Activated CD8-positive, alpha-beta T cell treated with anti-CD3 and anti-CD28 coated beads, Interleukin-2, amount 10 ng/mL, durations not matched to agents 7 days and 5 days (primary cell): ENCODE data around the gene YBX1. TPM values are rescaled to one million over a fixed set of nuclear protein-coding genes. Genes with fewer than 3 reads are reported as not detected.
"Not testable (repeated sequence)": the region's sequence is repeated elsewhere in the genome, so short reads cannot be mapped to it uniquely, and the experiment has no call there.

Experiments used
- ATAC-seq: fragments of 150-1000 bp; cut with Tn5 transposase; one replicate; pipeline ENCODE4 v1.10.0; 2021; ENCODE audit warnings: moderate library complexity
- CTCF ChIA-PET: fragments of 350-600 bp; sonication (Branson Sonifier 250); formaldehyde crosslinking; loops from one replicate; lab custom pipeline; 2021; ENCODE audit warnings: antibody characterized with exemption; lab: Charles Lee
- POLR2A ChIA-PET: fragments of 350-600 bp; sonication (Branson Sonifier 250); formaldehyde crosslinking; loops from one replicate; lab custom pipeline; 2021; ENCODE audit warnings: antibody characterized with exemption; lab: Charles Lee
- DNase-seq: peaks from one replicate; pipeline ENCODE4 v3.0.0-alpha.2; 2020
- H3K27ac Mint-ChIP-seq: one replicate; pipeline ENCODE4 v1.8.0; 2021; ENCODE audit warnings: mild to moderate bottlenecking, mixed read lengths
- H3K27me3 Mint-ChIP-seq: one replicate; pipeline ENCODE4 v1.8.0; 2021; ENCODE audit warnings: low read depth, mixed read lengths
- H3K36me3 Mint-ChIP-seq: one replicate; pipeline ENCODE4 v1.8.0; 2021; ENCODE audit warnings: low read depth, mixed read lengths
- H3K4me1 Mint-ChIP-seq: one replicate; pipeline ENCODE4 v1.8.0; 2021; ENCODE audit warnings: low read depth, mixed read lengths
- H3K4me3 Mint-ChIP-seq: one replicate; pipeline ENCODE4 v1.8.0; 2021; ENCODE audit warnings: mild to moderate bottlenecking, mixed read lengths
- H3K9me3 Mint-ChIP-seq: one replicate; pipeline ENCODE4 v1.8.0; 2022; ENCODE audit warnings: mixed read lengths; ENCODE audit not compliant: insufficient read depth
- total RNA-seq, 2 experiments: library from RNA; stranded (reverse); gene quantifications; one replicate each; pipeline ENCODE4 v1.2.3, GENCODE V29; 2021

The YBX1 gene
- total RNA-seq, 2 experiments from 2014 or later, result 733 to 791 TPM

GRCh38 chr1:42720868-42721267 is 38.6 kb downstream of the YBX1 start:
- H3K4me1 Mint-ChIP-seq, result no peaks in the 10 kb centered on the region
- no peaks in the 10 kb centered on the region for H3K27me3 Mint-ChIP-seq
- POLR2A ChIA-PET, result no interaction called here
- ATAC-seq (no peak), DNase-seq (no peak)
- H3K36me3 Mint-ChIP-seq, result peaks cover 23% of the 10 kb centered on the region
- CTCF ChIA-PET, result interaction anchor here (0.6 kb wide), 1 partner anchor 1945 kb away, joined by 3 read pairs; no protein-coding TSS in a partner anchor
- no peak overlapping the region for H3K27ac Mint-ChIP-seq
- H3K4me3 Mint-ChIP-seq, result no peak overlapping the region
- H3K9me3 Mint-ChIP-seq, result no peaks in the 10 kb centered on the region

GRCh38 chr1:42721926-42722325 is 39.7 kb downstream of the YBX1 start:
- Mint-ChIP-seq H3K4me1 (no peaks in the 10 kb centered on the region), H3K36me3 (peaks cover 17% of the 10 kb centered on the region), H3K9me3 (no peaks in the 10 kb centered on the region), H3K27ac (no peak overlapping the region), H3K27me3 (no peaks in the 10 kb centered on the region), H3K4me3 (no peak overlapping the region)
- CTCF ChIA-PET, result interaction anchor here (0.7 kb wide), 1 partner anchor 1716 kb away, joined by 3 read pairs; no protein-coding TSS in a partner anchor
- DNase-seq, result no peak
- no peak for ATAC-seq
- POLR2A ChIA-PET, result interaction anchor here (0.6 kb wide), 1 partner anchor 1149 kb away, joined by 3 read pairs; no protein-coding TSS in a partner anchor

GRCh38 chr1:42722403-42722802 is 40.2 kb downstream of the YBX1 start:
- not testable (repeated sequence) for DNase-seq, H3K4me3 Mint-ChIP-seq, H3K9me3 Mint-ChIP-seq, ATAC-seq, H3K27me3 Mint-ChIP-seq, H3K27ac Mint-ChIP-seq, H3K4me1 Mint-ChIP-seq
- H3K36me3 Mint-ChIP-seq, result peaks cover 13% of the 10 kb centered on the region
- ChIA-PET POLR2A (interaction anchor here (0.6 kb wide), 2 partner anchors 39 to 1148 kb away, joined by 3 read pairs; no protein-coding TSS in a partner anchor), CTCF (interaction anchor here (1.0 kb wide), 1 partner anchor 44 kb away, joined by 3 read pairs; the partner anchor contains the start of gene P3H1)

- H3K27ac Mint-ChIP-seq, result no peak overlapping the region
- no peaks in the 10 kb centered on the region for H3K27me3 Mint-ChIP-seq
- no peak for ATAC-seq
- no peaks in the 10 kb centered on the region for H3K9me3 Mint-ChIP-seq
- POLR2A ChIA-PET, result no interaction called here
- DNase-seq, result no peak
- H3K4me1 Mint-ChIP-seq, result no peaks in the 10 kb centered on the region
- CTCF ChIA-PET, result interaction anchor here (1.0 kb wide), 2 partner anchors 21 to 43 kb away, joined by 3 read pairs; partner anchors contain the start of gene P3H1
- H3K36me3 Mint-ChIP-seq, result peaks cover 4% of the 10 kb centered on the region
- H3K4me3 Mint-ChIP-seq, result no peak overlapping the region
Measured at GRCh38 chr1:42723511-42723910, 41.3 kb downstream of the YBX1 start.

- POLR2A ChIA-PET, ATAC-seq: not testable (repeated sequence)
Measured at GRCh38 chr1:42725820-42726219, 43.6 kb downstream of the YBX1 start.

GRCh38 chr1:42730002-42730401 is 47.8 kb downstream of the YBX1 start:
- H3K27me3 Mint-ChIP-seq, result no peaks in the 10 kb centered on the region
- CTCF ChIA-PET, result interaction anchor here (1.1 to 1.4 kb wide), 2 partner anchors 37 to 152 kb away, joined by 3 to 4 read pairs; partner anchors contain the start of genes C1orf50 and P3H1
- H3K9me3 Mint-ChIP-seq, result no peaks in the 10 kb centered on the region
- no peak overlapping the region for H3K27ac Mint-ChIP-seq
- H3K4me1 Mint-ChIP-seq, result no peaks in the 10 kb centered on the region
- POLR2A ChIA-PET, result no interaction called here
- DNase-seq (no peak), ATAC-seq (no peak)
- H3K4me3 Mint-ChIP-seq, result no peak overlapping the region
- H3K36me3 Mint-ChIP-seq, result no peaks in the 10 kb centered on the region

More at GRCh38 chr1:42725820-42726219, 43.6 kb downstream of the YBX1 start:
- not testable (repeated sequence) for H3K4me1 Mint-ChIP-seq, H3K36me3 Mint-ChIP-seq, H3K27ac Mint-ChIP-seq, H3K9me3 Mint-ChIP-seq, DNase-seq, H3K4me3 Mint-ChIP-seq, H3K27me3 Mint-ChIP-seq
- CTCF ChIA-PET, result interaction anchor here (0.6 kb wide), 1 partner anchor 13 kb away, joined by 3 read pairs; no protein-coding TSS in a partner anchor

GRCh38 chr1:42730988-42731387 is 48.8 kb downstream of the YBX1 start:
- POLR2A ChIA-PET, result no interaction called here

GRCh38 chr1:42731585-42731984 is 49.4 kb downstream of the YBX1 start:
- CTCF ChIA-PET, result interaction anchor here (1.4 kb wide), 1 partner anchor 35 kb away, joined by 4 read pairs; the partner anchor contains the start of genes C1orf50 and P3H1
- Mint-ChIP-seq H3K27me3 (no peaks in the 10 kb centered on the region), H3K9me3 (no peaks in the 10 kb centered on the region), H3K36me3 (no peaks in the 10 kb centered on the region), H3K4me1 (peaks cover 2% of the 10 kb centered on the region), H3K4me3 (no peak overlapping the region), H3K27ac (no peak overlapping the region)
- POLR2A ChIA-PET, result no interaction called here
- ATAC-seq (no peak), DNase-seq (no peak)

More at GRCh38 chr1:42730988-42731387, 48.8 kb downstream of the YBX1 start:
- CTCF ChIA-PET, result interaction anchor here (0.7 to 1.4 kb wide), 3 partner anchors 36 to 156 kb away, joined by 3 to 4 read pairs (median 3); partner anchors contain the start of genes C1orf50 and P3H1
- no peaks in the 10 kb centered on the region for H3K36me3 Mint-ChIP-seq
- ATAC-seq (no peak), DNase-seq (peak; percentile 38)
- H3K27me3 Mint-ChIP-seq, result no peaks in the 10 kb centered on the region
- H3K9me3 Mint-ChIP-seq, result no peaks in the 10 kb centered on the region
- H3K4me1 Mint-ChIP-seq, result no peaks in the 10 kb centered on the region
- H3K4me3 Mint-ChIP-seq, result no peak overlapping the region
- H3K27ac Mint-ChIP-seq, result no peak overlapping the region

- POLR2A ChIA-PET, result no interaction called here
- no peak for DNase-seq
- peaks cover 8% of the 10 kb centered on the region for H3K4me1 Mint-ChIP-seq
- no peak overlapping the region for H3K4me3 Mint-ChIP-seq
- H3K36me3 Mint-ChIP-seq, result no peaks in the 10 kb centered on the region
- H3K27me3 Mint-ChIP-seq, result no peaks in the 10 kb centered on the region
- H3K9me3 Mint-ChIP-seq, result no peaks in the 10 kb centered on the region
- H3K27ac Mint-ChIP-seq, result no peak overlapping the region
- no peak for ATAC-seq
- CTCF ChIA-PET, result no interaction called here
Measured at GRCh38 chr1:42732126-42732680, 50.0 kb downstream of the YBX1 start.

GRCh38 chr1:42733415-42734200 is 51.4 kb downstream of the YBX1 start:
- DNase-seq (no peak), ATAC-seq (no peak)
- no peaks in the 10 kb centered on the region for H3K27me3 Mint-ChIP-seq
- POLR2A ChIA-PET, result interaction anchor here (1.2 kb wide), 1 partner anchor 33 kb away, joined by 3 read pairs; the partner anchor contains the start of genes C1orf50 and P3H1
- peaks cover 11% of the 10 kb centered on the region for H3K4me1 Mint-ChIP-seq
- H3K4me3 Mint-ChIP-seq, result no peak overlapping the region
- H3K9me3 Mint-ChIP-seq, result no peaks in the 10 kb centered on the region
- H3K27ac Mint-ChIP-seq, result no peak overlapping the region
- no peaks in the 10 kb centered on the region for H3K36me3 Mint-ChIP-seq
- CTCF ChIA-PET, result no interaction called here

GRCh38 chr1:42734201-42735035 is 52.2 kb downstream of the YBX1 start:
- Mint-ChIP-seq H3K27me3 (no peaks in the 10 kb centered on the region), H3K4me3 (no peak overlapping the region), H3K36me3 (no peaks in the 10 kb centered on the region), H3K9me3 (no peaks in the 10 kb centered on the region), H3K4me1 (peaks cover 11% of the 10 kb centered on the region), H3K27ac (no peak overlapping the region)
- ChIA-PET POLR2A (interaction anchor here (1.2 kb wide), 1 partner anchor 32 kb away, joined by 3 read pairs; the partner anchor contains the start of genes C1orf50 and P3H1), CTCF (no interaction called here)
- no peak for ATAC-seq
- no peak for DNase-seq
